Transverse colon (tissue), 4 donors: ENCODE measurements around the gene IMMP2L. TPM values are rescaled to one million over a fixed set of nuclear protein-coding genes. Genes with fewer than 3 reads are reported as not detected.

Source experiments
- DNase-seq: peaks from one replicate; pipeline ENCODE4 v3.0.0-alpha.2; 2019
- H3K27ac ChIP-seq, 4 donors: fragments of 200-600 bp; sonication (generic); 2 replicates each; pipeline ENCODE4 v1.5.1; 2016 to 2018; ENCODE audit warnings: inconsistent platforms in 4 of 4
- H3K27me3 ChIP-seq: fragments of 200-600 bp; sonication (generic); 2 replicates; pipeline ENCODE4 v1.5.1; 2017; ENCODE audit warnings: inconsistent platforms
- H3K36me3 ChIP-seq, 4 donors: fragments of 200-600 bp; sonication (generic); 2 replicates each; pipeline ENCODE4 v1.5.1; 2017 to 2019; ENCODE audit warnings: inconsistent platforms in 4 of 4
- H3K4me1 ChIP-seq, 4 donors: fragments of 200-600 bp; sonication (generic); 2 replicates each; pipeline ENCODE4 v1.5.1; 2017 to 2020; ENCODE audit warnings: inconsistent platforms in 4 of 4
- H3K4me3 ChIP-seq, 4 donors: fragments of 200-600 bp; sonication (generic); 1 replicate in 1 of 4; 2 replicates in 3 of 4; pipeline versions ENCODE4 v1.5.1 to v1.6.1; 2017 to 2019; ENCODE audit warnings: inconsistent platforms in 4 of 4
- H3K9me3 ChIP-seq, 2 donors: fragments of 200-600 bp; sonication (generic); 2 replicates each; pipeline ENCODE4 v1.5.1; 2017 to 2019; ENCODE audit warnings: inconsistent platforms in 2 of 2
- CTCF ChIP-seq, 5 experiments: fragments of 200-600 bp in 3 of 5; fragments of 450-650 bp in 2 of 5; sonication (generic) in 3 of 5; IDR thresholded peaks; 1 replicate in 2 of 5; 2 replicates in 3 of 5; pipeline ENCODE4 v1.5.1; 2016 to 2017; ENCODE audit warnings: antibody characterized with exemption in 5 of 5, inconsistent platforms in 3 of 5, mild to moderate bottlenecking in 2 of 5, moderate library complexity in 1 of 5
- EP300 ChIP-seq: sonication (generic); formaldehyde crosslinking; IDR thresholded peaks from one replicate; pipeline ENCODE4 v1.6.1; 2017; ENCODE audit warnings: antibody characterized with exemption, low read depth
- POLR2A ChIP-seq: fragments of 450-650 bp; IDR thresholded peaks from one replicate; pipeline ENCODE4 v1.6.1; 2016; ENCODE audit warnings: antibody characterized with exemption, mild to moderate bottlenecking, moderate library complexity
- POLR2AphosphoS5 ChIP-seq, 3 donors: sonication (generic); formaldehyde crosslinking; IDR thresholded peaks; one replicate each; pipeline ENCODE4 v1.6.1; 2016; ENCODE audit warnings: antibody characterized with exemption in 3 of 3
- WGBS, 2 donors: methylation state at CpG; one replicate each; pipeline ENCODE4 v1.1.5; 2018; ENCODE audit warnings: low coverage in 1 of 2; 5-methylcytosine and 5-hydroxymethylcytosine counted together
- in situ Hi-C, 4 donors: fragments of 200-750 bp; cut with MboI; loops; one replicate each; pipeline versions ENCODE4 v1.15.0 to v1.15.1; 2017; ENCODE audit warnings: low sequenced_read_pairs in 3 of 4, low pct_ligation_motif_present in 1 of 4, low pct_unique_long_range_greater_than_20kb in 1 of 4
- intact Hi-C: fragments of 100-400 bp; cut with DNase I; formaldehyde crosslinking; loops from one replicate; pipeline ENCODE4 v1.15.1; 2023; ENCODE audit warnings: low total_unique reads
- total RNA-seq, 4 donors: library from RNA; depleted of rRNA; stranded (reverse); fragments of >200 nt; gene quantifications; one replicate each; pipeline ENCODE4 v1.1.0, GENCODE V29; 2016

Gene IMMP2L
- total RNA-seq, 4 donors from 2014 or later, result 8.6 to 69.6 (median 10.9) TPM

DNA sequence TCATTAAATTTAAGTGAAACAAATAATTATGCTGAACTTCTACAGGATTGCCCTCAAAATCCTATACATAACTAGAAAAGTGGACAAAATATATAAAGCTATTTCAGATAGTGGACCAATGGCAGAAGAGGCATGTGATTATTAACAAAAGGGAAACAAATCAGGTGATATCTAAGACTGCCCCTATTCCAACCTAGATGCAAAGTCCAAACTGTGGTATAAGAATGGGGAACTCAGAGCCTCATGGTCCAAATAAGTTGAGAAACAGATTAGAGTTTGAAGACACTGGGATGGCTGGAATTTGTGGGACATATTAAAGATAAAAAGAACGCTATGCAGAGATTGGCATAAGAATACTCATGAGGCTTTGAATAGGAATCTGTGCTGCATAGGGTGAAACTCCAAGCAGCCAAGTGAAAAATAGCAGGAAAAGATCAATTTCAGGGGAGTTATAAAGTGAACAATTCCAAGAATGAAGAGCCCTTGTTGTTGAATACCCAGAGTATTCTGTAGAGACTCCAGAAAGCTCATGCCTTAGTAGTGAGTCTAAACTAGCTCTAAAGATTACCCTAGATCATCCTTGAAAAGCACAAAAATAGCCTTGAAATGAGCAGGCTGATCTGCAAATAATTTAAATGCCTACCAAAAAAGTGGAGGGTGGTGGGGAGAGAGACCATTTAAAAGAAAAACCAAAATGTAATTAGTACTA, 152.4 kb downstream of the IMMP2L start:
- Histone ChIP-seq H3K4me3 (no peak overlapping the region), H3K9me3 (no peaks in the 10 kb centered on the region), H3K36me3 (no peaks in the 10 kb centered on the region), H3K27me3 (no peaks in the 10 kb centered on the region), H3K27ac (no peak overlapping the region), H3K4me1 (no peaks in the 10 kb centered on the region)
- WGBS, 2 donors, result 88 to 95% methylated on average over 1 of the region's 1 CpG
- DNase-seq, result no peak
- in situ Hi-C loops, result no loop called here
- intact Hi-C loops, result no loop called here
- TF ChIP-seq EP300 (no peak), CTCF (IDR thresholded peaks at IDR 0.05) (no peak), POLR2AphosphoS5 (IDR thresholded peaks at IDR 0.05) (no peak), POLR2A (no peak)

GRCh38 chr7:111408724-111409123, 153.6 kb downstream of the IMMP2L start:
- Histone ChIP-seq H3K36me3 (no peaks in the 10 kb centered on the region), H3K4me3 (no peak overlapping the region), H3K9me3 (no peaks in the 10 kb centered on the region), H3K27ac (no peak overlapping the region), H3K4me1 (no peaks in the 10 kb centered on the region), H3K27me3 (no peaks in the 10 kb centered on the region)
- TF ChIP-seq CTCF (IDR thresholded peaks at IDR 0.05) (no peak), EP300 (no peak), POLR2A (no peak), POLR2AphosphoS5 (IDR thresholded peaks at IDR 0.05) (no peak)
- intact Hi-C loops (no loop called here), in situ Hi-C loops (no loop called here)
- DNase-seq, result no peak

DNA sequence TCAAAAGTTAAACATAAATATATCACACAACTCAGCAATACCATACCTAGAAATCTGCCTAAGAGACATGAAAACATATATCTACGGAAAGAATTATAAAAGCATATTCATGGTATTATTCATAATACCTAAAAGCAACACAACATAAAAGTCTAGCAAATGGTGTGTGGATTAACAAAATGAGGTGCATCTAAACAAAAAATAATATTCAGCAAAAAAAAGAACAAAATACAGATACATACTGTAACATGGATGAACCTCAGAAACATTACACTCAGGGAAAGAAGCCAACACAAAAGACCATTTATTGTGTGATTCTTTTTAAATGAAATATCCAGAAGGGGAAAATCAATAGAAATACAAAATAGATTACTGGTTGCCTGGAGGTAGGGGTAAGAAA, 155.0 kb downstream of the IMMP2L start:
- Histone ChIP-seq H3K9me3 (no peaks in the 10 kb centered on the region), H3K27me3 (no peaks in the 10 kb centered on the region), H3K4me3 (no peak overlapping the region), H3K4me1 (no peaks in the 10 kb centered on the region), H3K36me3 (no peaks in the 10 kb centered on the region), H3K27ac (no peak overlapping the region)
- no peak for DNase-seq
- in situ Hi-C loops (no loop called here), intact Hi-C loops (no loop called here)
- WGBS, 2 donors, result 89 to 95% methylated on average over 1 of the region's 1 CpG
- TF ChIP-seq POLR2A, result no peak
- no peak for TF ChIP-seq CTCF (IDR thresholded peaks at IDR 0.05)
- TF ChIP-seq EP300, result no peak
- no peak for TF ChIP-seq POLR2AphosphoS5 (IDR thresholded peaks at IDR 0.05)

- Histone ChIP-seq H3K27me3 (no peaks in the 10 kb centered on the region), H3K4me3 (no peak overlapping the region), H3K4me1 (no peaks in the 10 kb centered on the region), H3K36me3 (no peaks in the 10 kb centered on the region), H3K9me3 (no peaks in the 10 kb centered on the region), H3K27ac (no peak overlapping the region)
- TF ChIP-seq POLR2A, result no peak
- TF ChIP-seq POLR2AphosphoS5 (IDR thresholded peaks at IDR 0.05), result no peak
- no peak for TF ChIP-seq CTCF (IDR thresholded peaks at IDR 0.05)
- TF ChIP-seq EP300, result no peak
- WGBS, 2 donors, result 100% methylated on average over 1 of the region's 1 CpG
- in situ Hi-C loops, result no loop called here
- no peak for DNase-seq
- intact Hi-C loops, result no loop called here
These were observed 156.7 kb downstream of the IMMP2L start for GRCh38 chr7:111405621-111406020.
